ENCODE data around the gene MOB3B.

Gene MOB3B

DNA sequence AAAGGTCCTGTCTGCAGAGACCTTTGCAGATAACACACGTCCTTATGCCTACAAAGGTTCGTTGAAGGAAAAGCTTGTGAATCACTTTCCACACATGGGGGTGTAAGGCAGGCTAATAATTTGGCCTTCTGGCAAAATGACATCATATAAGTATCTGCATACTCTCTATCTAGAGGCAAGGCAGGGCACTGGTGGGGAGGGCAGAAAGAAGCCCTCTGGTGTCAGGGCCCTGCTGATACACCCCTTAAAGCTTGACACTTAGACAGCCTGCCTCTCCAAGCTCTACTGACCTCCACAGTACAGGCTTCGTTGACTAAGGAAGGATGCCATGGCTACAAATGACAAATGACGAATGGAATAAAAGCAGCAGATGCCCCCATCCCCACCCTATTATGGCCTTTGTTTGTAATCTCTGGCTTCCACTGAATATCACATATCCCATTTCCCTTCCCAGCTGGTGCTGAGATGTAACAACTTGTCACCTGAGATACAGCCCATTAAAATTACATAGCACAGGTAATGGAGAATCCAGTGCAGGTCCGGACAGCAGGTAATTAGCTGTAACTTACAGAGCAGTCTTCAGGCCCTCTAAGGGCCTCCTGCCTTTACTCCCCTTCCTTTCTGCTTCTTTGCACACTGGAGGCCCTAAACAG lies 82.5 kb downstream of the MOB3B start:
- TF ChIP-seq CTCF (IDR thresholded peaks at IDR 0.05; ENCODE audit: low read depth, low read length): no peak

DNA sequence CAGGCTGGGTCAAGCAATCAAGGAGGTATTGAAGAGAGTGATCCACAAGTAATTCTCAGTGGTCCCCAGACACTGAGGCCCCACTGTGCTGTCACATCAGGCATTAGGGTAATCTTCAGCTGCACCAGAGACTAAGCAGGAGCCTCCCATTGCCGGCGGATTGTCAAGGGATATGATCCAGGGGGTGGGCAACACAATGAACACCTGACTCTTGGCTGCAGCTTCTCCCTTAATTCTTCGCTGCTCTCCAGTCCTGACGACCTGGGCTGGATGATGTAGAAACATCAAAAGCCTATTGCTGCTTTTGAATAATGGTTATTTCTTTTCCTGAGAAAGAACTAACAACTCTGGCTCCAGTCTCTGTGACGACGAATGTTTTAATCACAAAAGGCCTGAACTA lies 83.9 kb downstream of the MOB3B start:
- no peak for TF ChIP-seq CTCF (IDR thresholded peaks at IDR 0.05; ENCODE audit: low read depth, low read length)

More for the DNA sequence above, 82.5 kb downstream of the MOB3B start:
- no peak overlapping the region for H3K4me3 ChIP-seq (ENCODE audit: low read depth, low read length)

DNA sequence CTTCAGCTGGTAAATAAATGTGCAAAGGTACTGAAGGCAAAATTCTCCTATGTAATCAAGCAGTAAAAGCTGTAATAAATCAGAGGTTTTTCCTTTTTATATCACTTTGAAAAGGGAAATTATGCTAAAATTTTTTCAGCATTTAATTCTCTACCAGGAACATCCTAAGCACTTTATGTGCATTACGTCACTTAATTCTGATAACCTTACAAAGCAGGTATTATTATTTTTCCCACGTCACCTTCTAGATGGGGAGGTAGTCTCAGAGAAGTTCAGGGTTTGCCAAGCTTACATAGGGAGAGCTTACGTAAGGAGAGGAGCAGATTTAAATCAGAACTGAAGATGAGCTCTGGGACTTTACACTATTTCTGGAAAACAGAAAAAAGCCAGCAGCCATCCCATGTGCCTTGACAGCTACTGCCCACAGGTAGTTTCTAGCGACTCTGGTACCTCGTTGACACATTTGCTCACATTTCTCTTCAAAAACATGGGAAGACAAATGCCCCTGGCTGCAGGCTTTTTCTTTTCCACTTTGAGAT lies 84.5 kb downstream of the MOB3B start:
- no peak for TF ChIP-seq CTCF (IDR thresholded peaks at IDR 0.05; ENCODE audit: low read depth, low read length)
- no peak overlapping the region for H3K4me3 ChIP-seq (ENCODE audit: low read depth, low read length)

More for the DNA sequence above, 83.9 kb downstream of the MOB3B start:
- no peak overlapping the region for H3K4me3 ChIP-seq (ENCODE audit: low read depth, low read length)

- H3K4me3 ChIP-seq (ENCODE audit: low read depth, low read length): no peak overlapping the region
- TF ChIP-seq CTCF (IDR thresholded peaks at IDR 0.05; ENCODE audit: low read depth, low read length): no peak
Observed at GRCh38 chr9:27442464-27442863, 87.2 kb downstream of the MOB3B start.

DNA sequence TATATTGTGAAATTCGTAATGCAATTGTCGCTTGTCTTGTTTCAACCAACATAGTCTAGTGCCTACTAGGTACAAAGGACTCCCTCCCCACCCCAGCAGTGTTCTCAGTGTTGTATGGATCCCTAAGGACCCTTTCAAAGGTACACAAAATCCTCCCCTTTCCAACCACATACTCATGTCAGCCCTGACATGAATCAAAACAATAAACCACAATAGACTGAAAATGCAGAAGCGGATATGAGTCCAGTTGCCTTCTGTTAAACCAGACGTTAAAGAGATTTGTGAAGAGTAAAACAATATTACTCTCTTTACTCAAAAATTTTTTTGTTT lies 87.9 kb downstream of the MOB3B start:
- no peak overlapping the region for H3K4me3 ChIP-seq (ENCODE audit: low read depth, low read length)
- TF ChIP-seq CTCF (IDR thresholded peaks at IDR 0.05; ENCODE audit: low read depth, low read length): no peak

DNA sequence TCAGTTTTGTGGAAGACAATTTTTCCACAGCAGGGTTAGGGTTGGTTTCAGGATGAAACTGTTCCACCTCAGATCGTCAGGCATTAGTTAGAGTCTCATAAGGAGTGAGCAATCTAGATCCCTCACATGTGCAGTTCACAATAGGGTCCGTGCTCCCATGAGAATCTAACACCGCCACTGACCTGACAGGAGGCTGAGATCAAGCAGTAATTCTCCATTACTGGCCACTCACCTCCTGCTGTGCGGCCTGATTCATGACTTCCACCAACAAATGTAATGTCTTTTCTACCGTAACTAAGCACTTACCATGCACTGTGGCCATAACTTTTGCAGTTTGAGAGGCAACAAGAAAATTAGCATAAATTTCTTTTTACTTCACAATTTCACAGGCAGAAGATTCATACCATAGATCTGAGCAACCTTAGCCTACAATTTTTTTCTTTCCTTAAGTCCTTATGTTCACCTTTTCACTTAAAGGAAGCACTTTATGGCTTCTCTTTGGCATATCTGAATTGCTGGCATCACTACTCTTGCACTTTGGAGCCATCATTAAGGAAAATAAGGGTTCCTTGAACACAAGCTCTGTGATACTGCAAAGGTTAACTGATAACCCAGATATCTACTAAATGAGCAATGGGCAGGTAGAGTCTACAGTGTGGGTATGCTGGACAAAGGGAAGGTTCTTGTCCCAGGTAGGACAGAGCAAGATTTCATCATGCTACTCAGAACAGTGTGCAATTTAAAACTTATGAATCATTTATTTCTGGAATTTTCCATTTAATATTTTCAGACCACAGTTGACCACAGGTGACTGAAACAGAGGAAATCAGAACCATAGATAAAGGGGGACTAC lies 88.5 kb downstream of the MOB3B start:
- H3K4me3 ChIP-seq (ENCODE audit: low read depth, low read length): no peak overlapping the region
- TF ChIP-seq CTCF (IDR thresholded peaks at IDR 0.05; ENCODE audit: low read depth, low read length): no peak

- TF ChIP-seq CTCF (IDR thresholded peaks at IDR 0.05; ENCODE audit: low read depth, low read length): no peak
- no peak overlapping the region for H3K4me3 ChIP-seq (ENCODE audit: low read depth, low read length)
Observed at GRCh38 chr9:27438522-27438921, 91.1 kb downstream of the MOB3B start.

Data from WI38 (cell line).